Peyer's patch (tissue), 4 donors: ENCODE results near the gene FLNA.

ENCODE experiments used
- CTCF ChIP-seq, 6 experiments: fragments of 450-650 bp in 4 of 6; fragments of 200-600 bp in 2 of 6; sonication (generic) in 1 of 6; IDR thresholded peaks; one replicate each; pipeline ENCODE4 v1.5.1; 2017 to 2019; ENCODE audit warnings: antibody characterized with exemption in 6 of 6, mild to moderate bottlenecking in 3 of 6, moderate library complexity in 1 of 6
- POLR2A ChIP-seq, 2 donors: fragments of 450-650 bp; IDR thresholded peaks; one replicate each; pipeline ENCODE4 v1.5.1; 2017; ENCODE audit warnings: antibody characterized with exemption in 2 of 2, mild to moderate bottlenecking in 2 of 2, moderate library complexity in 2 of 2

GRCh38 chrX:154328646-154329045 lies 45.8 kb downstream of the FLNA start:
- TF ChIP-seq CTCF (IDR thresholded peaks at IDR 0.05) (no peak), POLR2A (IDR thresholded peaks at IDR 0.05) (no peak)
